Activated CD4-positive, alpha-beta T cell treated with anti-CD3 and anti-CD28 coated beads, Interleukin-2, amount 50 U/mL, for 4 hours (primary cell): ENCODE results near the gene MDFIC.

Source experiments
- DNase-seq, 2 experiments: peaks; one replicate each; pipeline ENCODE4 v3.0.0-alpha.2; 2020

The MDFIC gene

DNA sequence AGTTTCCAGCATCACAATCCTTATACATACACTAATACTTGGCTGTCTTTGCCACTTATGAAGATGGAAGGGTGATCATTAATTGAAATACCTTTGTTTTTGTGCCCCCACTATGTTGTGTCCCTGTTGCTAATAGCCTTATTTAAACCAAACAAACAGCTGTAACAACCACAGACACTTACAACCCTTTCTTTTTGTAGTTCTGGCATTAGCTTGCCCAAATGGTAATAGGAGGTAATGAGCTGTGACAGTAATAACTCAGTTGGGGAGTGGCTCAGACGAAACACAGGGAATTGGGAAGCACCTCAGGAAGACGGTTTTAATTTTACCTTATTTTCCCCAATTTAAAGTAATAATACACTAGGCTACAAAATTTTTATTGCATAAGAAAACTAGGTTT, 83.4 kb downstream of the MDFIC start:
- no peak for DNase-seq

DNA sequence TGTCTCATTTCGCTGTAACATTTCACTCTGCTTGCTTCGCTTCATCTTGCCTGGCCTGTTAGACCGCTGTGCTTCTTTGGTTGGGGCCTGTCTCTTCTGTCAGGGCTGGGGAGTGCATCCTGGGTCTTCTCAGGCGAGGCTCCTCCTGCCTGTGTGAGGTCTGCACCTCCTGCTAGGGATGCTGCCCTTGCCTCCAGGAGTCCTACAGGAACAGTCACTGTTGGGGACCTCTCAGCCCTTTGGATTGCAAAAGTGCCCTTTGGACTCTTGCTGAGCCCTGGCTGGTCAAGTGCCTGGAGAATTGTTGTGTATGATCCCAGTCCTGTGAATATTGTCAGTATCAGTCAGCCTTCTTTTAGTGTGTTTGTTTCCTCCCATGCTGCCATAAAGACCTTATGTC, 84.1 kb downstream of the MDFIC start:
- no peak for DNase-seq

DNA sequence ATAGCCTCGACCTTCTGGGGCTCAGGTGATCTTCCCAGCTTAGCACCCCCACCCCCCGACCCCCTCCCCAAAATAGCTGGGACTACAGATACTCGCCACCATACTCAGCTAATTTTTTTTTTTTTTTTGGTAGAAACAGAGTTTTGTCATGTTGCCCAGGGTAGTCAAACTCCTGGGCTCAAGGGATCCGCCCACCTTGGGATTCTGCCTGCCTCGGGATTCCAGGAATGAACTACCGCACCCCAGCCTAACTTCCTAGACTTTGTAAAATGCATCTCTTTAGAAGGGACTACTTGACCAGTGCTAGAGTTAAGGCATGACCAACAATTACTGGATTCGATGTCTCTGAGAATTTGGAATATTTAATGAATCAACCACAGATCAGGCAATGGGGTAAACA, 85.9 kb downstream of the MDFIC start:
- DNase-seq: no peak

DNA sequence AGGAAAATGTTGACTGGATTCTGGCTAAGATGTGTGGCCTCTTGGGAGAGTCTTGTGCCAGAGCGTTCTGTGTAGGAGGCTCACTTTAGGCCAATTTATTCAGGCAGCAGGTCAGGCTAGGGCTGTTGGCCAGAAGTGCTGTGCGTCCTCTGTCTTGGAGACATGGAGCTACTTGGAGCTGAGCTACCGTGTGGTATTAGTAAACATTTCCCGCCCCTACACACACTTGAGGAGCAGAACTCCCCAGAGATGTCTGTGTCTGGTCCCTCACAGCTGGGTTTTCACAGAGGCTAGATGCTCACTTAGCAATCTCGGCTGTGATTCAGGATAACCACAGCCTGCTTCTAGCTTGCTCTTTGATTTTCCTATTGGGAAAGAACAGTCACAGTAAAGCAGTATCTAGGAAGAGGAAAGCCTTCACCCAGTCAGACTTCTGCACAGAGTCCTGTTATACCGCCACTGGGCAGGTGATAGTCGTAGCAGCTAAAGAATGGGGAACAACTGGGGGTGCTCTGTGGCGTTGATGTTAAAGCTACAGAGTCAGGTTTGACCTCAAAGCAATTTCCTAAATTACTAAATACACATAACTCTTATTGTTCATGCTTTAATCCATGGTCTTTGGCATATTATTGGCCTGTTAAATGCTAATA, 86.7 kb downstream of the MDFIC start:
- DNase-seq: no peak

DNA sequence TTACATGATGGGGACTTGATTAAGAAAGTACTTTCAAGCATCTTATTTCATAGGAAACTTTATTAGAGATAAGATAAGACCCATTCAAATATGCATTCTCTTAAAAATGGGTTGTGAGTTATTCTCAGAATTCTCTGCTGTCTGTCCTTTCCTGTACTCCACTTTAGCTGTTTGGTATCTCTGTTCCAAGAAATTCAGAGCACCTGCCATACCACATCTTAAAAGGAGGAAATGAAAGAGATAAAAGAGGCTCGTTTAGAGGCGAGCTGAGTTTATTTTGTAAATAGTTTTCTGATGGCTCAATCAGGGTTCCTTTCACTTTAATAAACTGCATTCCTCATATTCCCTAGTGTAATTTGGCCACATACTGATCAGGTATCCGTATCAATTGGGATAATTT, 87.2 kb downstream of the MDFIC start:
- no peak for DNase-seq

DNA sequence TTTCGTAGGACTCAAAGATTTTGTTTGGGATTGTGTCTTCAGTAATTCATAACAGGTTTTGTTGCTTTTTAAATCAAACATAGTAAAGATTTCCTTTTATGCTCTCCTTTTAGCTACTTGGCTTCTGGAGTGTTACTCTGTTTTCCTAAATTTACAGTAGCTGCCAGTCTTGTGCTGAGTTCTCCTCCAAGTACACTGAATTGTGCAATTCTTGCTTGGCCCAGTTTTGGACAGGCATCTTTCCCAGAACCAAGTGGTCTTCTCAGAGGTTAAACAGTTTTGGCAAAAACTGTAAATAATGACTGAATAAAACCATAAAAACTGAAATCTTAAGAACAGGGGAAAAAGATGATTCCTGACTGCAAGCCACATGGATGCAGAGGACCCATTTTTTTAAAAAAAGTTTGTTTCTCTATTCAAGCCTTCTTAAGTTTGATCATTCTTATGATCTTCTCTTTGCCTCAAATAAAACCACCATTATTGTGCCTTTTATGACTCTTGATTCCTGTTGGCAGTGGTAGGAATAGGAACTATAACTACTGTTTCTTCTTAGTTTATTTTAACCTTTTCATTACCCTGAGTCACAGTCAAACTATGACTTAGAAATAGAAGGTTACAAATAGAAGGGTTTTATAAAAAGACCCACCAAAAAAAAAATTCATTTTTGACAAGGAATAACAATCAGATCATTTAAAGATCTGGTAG, 88.0 kb downstream of the MDFIC start:
- no peak for DNase-seq

DNA sequence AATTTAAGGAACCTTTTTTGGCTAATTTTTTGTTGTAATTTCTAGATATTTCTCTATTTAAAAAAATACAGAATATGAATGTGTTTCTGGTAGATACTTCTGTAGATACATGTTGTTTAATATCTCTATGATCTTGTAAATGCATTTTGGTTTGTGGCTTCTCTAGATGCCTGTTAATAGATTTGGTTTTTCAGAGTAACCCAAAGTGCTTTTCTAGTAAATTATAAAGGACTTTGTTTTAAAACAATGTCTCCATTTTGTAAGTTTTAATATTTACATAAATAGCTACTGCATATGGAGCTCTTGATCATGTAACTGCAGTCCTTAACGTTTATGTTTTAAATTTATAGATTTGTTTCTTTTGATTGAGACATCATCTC, 88.5 kb downstream of the MDFIC start:
- DNase-seq: no peak

DNA sequence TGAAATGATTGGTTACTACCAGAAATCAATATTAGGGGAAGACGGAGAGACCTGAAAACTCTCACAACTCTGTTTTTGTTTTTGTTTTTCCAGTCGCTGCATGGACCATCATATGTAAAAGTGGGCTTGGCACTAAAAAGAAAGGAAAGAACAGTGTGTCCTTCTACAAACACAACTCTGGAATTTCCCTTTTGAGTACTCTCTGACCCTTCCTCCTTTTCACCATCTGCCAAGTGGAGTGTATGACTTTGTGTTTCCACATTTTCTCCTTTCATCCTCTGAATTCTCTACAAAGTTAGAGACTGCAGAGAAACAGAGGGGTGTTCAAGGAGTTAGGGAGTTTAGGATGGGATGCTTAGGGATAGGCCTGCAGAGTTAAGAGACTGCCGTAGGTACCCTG, 92.0 kb downstream of the MDFIC start:
- DNase-seq: no peak

DNA sequence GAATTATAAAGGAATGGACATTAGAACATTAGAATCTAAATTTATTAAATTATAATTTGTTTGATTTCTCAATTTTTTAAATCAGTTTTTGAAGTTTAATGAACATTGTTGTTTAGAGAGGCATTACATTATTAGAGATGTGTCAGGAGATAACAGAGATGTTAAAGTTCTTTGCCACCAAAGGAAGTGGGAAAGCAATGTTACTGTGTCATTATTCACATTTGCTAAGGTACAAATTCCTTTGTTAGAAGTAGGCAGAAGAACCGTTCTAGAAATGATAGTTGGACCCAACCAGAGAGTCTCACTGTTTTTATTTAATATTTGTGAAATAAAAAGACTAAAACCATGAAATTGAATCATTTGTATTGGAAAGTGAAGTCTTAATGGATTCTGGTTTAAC, 92.9 kb downstream of the MDFIC start:
- DNase-seq: no peak

DNA sequence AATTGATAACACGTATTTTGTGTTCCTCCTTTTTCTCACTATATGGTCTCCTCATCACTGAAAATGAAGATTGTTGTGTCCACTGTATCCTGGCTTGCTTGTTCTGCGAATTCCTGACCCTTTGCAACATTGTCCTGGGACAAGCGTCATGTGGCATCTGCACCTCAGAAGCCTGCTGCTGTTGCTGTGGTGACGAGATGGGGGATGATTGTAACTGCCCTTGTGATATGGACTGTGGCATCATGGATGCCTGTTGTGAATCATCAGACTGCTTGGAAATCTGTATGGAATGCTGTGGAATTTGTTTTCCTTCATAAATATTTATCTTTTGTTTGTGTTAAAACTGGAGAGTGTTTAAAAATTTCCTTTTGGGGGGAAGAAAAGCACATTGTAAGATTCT, 93.7 kb downstream of the MDFIC start:
- DNase-seq: no peak

DNA sequence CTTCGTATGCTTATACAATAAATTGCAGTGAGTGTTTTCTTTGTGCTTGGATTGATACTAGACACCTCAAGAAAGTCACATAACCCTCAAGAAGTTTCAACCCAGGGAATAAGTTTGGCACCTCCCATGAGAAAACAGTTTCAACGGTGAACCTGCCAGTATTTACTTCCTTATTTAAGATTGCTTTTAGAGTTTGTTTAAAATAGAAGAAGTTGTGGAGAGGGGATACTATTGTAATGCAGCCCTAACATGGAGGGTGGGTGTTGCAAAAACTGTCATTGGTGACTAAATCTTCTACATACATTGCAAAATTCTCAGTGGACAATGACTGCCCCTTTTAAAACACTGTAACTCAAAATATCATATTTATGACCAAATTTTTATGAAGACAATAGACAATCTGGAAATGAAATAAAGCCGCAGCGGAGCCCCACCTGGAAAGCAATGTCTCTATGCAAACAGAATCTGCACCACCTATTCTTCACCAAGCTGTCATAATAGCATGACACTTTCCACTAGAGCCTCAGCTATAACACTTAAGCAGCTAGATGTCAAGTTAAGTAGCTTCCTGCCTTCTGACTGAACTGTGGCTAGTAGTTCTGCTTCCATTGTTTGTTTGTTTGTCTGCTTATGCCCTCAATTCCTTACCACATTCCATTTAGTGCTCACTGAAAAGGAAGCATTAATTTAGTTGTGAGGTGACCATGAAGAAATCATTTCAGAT, 98.2 kb downstream of the MDFIC start:
- no peak for DNase-seq

DNA sequence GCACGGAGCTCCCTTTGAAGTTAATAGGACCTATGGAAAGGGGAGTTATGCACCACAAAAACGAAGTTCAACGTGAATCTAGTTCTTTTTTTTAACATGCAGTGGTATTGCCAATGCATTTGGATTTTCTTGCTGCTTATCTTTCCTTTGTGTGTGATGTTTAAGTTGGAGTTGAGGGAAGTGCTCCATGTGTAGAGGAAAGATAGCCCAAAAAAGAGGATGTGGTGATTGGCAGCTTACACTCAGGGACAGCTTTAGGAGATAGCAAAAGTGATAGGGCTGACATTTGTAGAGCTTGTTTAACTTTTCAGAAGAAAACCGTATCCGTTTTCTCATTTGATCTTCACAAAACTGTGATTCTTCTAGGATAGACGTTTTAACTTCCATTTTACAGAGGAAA, 101.3 kb downstream of the MDFIC start:
- no peak for DNase-seq

DNA sequence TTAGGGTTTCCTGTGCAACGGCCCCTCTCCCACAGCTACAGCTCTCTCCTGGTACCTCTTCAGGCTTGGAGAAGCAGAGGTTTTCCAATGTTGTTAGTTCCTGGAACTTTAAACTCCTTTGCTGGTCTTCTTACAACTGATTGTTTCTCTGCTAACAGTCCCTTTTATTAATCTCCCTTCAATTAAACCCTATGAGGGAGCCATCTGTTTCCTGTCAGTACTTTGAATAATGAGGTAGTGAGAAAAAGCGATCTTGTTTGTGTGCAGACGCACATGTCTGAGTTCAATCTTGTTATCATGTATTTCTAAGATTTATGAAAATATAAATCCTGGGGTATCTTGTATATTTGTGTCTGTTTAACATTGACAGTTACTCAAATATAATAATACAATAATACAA, 102.4 kb downstream of the MDFIC start:
- DNase-seq: no peak

DNA sequence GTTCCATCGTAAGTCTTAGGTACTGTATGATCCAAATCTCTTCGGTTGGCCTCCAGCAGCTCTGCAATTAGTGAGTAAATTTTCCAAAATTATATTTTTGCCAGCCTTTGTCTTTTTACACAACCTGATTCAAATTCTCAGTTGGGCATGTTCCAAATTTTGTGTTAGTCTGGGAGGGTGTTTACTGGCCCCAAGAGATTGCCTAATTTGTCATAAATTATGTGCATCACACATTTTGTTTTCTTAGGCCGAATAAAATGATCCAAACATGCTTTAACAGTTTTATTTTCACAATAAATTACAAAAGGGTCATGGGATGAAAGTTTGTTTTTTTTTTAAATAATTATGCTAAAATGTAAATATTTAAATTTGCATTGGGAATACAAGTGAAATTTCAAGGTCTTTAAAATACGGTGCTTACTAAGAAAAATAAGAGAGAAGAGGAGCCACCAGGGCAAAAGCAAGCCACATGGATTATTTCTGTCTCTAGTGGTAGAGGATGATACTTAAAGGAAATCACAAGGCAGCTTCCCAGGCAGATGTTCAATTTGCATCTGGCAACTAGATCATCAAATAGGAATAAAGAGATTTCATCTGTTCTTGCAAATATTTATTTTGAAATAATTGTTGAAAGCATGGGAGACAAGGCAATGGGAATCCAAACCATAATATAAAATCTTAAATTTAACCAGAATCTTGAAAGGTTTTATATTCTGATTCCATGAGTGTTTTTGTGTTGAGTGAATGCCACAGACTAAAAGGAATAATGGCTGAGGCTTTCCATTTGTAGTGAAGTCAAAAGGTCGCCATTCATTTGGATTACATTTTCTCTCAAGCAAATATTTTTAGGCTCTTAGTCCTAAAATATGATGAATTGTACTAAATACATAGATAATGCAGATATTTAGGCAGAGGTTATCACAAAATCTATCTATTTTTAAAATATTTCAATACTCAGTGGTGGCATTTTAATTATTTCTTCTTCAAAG, 111.1 kb downstream of the MDFIC start:
- DNase-seq: no peak

DNA sequence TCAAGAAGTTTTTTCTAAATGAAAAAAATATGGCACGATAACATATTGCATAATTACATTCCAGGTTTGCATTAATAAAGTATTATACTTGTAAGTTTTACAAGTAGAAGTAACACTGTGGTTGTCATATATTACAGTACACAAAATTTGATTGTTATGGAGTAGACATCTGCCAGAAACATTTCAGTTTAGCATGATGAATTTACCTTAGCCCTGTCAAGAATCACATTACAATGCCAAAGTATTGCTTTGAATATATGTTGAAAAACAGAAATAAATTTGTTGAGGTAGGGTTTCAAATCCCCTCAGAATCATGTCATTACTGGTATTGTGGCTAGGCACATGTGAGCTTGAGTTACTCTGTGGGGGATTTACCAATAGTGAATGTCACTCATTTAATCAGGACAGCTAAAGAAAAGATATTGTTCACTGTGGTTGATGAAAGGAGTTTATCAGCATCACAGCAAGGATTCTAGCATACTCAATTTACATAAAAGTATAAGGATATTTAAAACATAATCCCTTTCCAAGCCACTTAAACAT, 112.1 kb downstream of the MDFIC start:
- no peak for DNase-seq

DNA sequence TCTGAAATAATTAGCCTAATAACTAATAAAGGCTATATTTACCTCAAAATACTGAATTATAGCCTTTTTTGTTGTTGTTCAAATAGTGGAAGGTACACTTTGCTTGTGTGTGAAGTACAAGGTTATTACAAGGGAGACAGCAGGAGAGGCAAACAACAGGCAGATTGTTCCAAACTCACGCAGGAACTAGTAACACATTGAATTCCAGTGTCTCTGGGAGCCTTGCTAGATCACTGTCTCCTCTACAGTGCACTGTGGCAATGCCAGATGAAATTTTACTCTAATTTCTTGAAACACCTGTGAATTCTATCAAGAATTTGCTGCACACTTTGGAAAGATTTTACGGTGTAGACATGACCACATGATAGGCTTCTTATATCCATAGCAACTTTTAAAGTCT, 112.6 kb downstream of the MDFIC start:
- no peak for DNase-seq

DNA sequence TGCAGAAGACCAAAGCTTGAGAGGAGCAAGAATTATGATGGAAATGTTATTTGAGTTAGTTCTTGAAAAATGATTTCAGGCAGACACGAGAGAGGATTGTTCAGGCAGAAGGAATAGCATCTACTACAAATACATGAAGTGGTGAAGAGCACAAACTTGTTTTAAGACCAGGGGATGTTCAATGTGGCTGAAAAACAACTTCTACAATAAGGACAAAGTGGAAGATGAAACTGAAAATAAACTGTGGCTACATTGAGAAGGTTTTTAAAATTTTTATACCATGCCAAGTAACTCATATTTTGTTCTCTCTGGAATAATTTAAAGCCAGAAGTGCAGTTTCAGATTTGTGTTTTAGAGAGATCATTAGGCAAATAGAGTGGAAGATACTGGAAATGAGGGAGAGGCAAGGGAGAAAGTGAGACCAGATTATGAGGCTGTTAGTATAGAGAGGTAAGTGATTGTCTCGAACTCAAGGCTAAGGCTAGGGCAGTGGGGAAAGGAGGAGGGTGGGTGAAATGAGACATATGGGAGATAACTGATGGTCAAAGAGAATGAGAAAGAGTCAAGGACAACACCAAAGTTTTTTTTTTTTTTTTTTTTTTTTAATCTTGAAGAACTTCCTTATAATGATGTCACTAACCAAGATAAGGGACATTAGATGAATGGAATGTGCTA, 115.4 kb downstream of the MDFIC start:
- DNase-seq: no peak

DNA sequence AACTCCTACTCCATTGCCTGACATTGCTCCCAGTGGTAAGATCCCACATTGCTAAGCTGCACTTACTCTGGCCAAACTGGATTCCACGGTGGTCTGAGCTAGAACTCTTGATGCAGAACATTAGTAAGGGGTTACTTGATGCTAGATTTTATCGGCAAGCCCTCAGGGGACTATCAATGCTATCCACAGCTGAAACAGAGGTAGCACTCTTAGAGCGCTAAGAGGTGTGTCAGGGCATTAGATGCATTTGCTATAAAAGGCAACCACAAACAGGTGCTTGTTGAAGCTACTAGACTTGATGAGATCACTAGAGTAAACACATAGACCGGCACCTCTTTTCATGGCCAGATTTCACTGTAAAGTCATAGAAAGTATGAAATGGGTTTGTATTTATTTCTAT, 116.3 kb downstream of the MDFIC start:
- DNase-seq: no peak

DNA sequence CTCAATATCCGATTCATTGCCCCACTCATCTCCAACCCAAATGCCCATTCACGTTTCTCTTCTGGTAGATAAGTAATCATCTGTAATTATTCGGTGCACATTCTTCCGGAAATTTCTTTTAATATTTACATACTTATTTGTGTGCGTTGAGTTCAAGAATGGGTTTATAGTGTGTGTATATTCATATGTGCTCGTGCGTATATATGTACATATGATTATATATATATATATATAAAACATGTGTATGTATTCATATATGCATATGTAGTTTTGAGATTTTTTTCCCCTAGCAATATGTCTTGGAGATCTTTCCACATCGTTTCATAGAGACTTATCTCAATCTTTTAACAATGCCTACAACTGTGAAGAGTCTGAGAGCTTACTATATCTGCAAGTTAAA, 118.2 kb downstream of the MDFIC start:
- no peak for DNase-seq

DNA sequence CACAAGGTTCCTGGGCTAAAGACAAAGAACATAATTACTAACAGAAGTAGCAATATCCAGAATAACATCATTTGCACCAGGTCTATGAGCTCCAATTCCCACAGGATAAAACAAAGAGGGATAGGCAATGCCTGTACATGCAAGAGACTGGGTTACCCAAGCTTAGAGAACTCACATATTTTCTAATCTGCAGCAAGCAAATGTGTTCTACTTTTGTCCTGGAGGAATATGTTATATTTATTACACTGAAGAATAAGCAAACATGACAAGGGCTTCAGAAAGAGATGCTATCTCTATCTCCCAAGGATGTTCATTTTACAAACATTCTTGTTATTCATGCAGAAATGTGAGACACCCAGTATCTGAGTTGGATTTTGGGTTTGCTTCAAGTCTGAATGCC, 118.6 kb downstream of the MDFIC start:
- no peak for DNase-seq

DNA sequence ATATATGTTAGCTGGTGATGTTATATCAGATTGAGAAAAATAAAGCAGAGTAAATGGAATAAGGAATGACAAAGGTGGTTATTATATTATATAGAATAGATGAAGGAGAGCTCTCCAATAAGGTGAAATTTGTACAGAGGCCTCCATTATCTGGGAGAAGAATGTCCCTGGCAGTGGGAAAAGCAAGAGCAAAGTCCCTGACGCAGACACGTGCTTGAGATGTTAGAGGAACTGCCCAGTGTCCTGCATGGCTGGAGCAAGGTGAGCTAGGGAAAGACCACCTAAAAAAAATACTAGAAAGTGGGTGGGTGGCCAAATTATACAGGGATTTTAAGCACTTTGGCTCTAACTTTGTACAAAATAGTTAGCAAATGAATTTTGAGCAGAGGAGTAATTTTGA, 120.7 kb downstream of the MDFIC start:
- DNase-seq: no peak

DNA sequence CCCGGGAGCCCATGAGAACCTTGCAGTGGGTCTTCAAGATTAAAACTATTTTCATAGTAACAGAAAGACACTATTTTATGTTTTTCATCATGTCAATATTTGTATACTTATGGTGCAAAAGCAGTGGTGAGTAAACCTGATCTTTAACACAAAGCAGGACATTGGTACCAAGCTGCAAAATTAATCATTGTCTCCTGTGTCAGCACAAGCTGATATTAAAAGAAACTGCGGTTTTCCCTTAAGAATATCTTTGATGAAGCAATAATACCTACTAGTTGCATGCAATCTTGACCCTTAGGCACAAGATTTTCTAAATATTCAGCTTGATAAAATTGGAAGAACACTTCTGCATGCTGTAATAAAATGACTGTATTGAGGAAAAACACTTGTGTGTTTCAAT, 121.7 kb downstream of the MDFIC start:
- DNase-seq: no peak
